Skeletal muscle tissue (tissue), 4 donors: Measurements from ENCODE around the gene GNAT1. TPM values are rescaled to one million over a fixed set of nuclear protein-coding genes. Genes with fewer than 3 reads are reported as not detected.
A peak's percentile ranks its signal among the peaks of the same experiment; 100 is the strongest.
"Not testable (repeated sequence)": the region's sequence is repeated elsewhere in the genome, so short reads cannot be mapped to it uniquely, and the experiment has no call there.

Experiments used
- H3K27ac ChIP-seq: one replicate; pipeline ENCODE4 v1.7.0; 2013; ENCODE audit warnings: mild to moderate bottlenecking, low read depth, low read length, inconsistent platforms
- H3K27me3 ChIP-seq, 3 donors: one replicate each; pipeline ENCODE4 v1.7.0; 2013; ENCODE audit warnings: low read length in 3 of 3; ENCODE audit not compliant: control insufficient read depth in 3 of 3, insufficient read depth in 3 of 3
- H3K36me3 ChIP-seq, 3 donors: one replicate each; pipeline ENCODE4 v1.7.0; 2013; ENCODE audit warnings: low read length in 3 of 3; ENCODE audit not compliant: control insufficient read depth in 3 of 3, insufficient read depth in 3 of 3
- H3K4me1 ChIP-seq, 3 donors: one replicate each; pipeline ENCODE4 v1.7.0; 2013; ENCODE audit warnings: low read length in 3 of 3, mild to moderate bottlenecking in 3 of 3; ENCODE audit not compliant: control insufficient read depth in 3 of 3, insufficient read depth in 3 of 3
- H3K4me3 ChIP-seq, 3 donors: one replicate each; pipeline ENCODE4 v1.7.0; 2013; ENCODE audit warnings: low read length in 3 of 3
- H3K9ac ChIP-seq, 3 donors: one replicate each; pipeline ENCODE4 v1.7.0; 2013; ENCODE audit warnings: low read length in 3 of 3, mild to moderate bottlenecking in 3 of 3, moderate library complexity in 2 of 3, low read depth in 1 of 3
- H3K9me3 ChIP-seq, 3 donors: one replicate each; pipeline ENCODE4 v1.7.0; 2013; ENCODE audit warnings: low read length in 3 of 3; ENCODE audit not compliant: control insufficient read depth in 3 of 3
- total RNA-seq: library from RNA; depleted of rRNA; stranded (reverse); fragments of >200 nt; gene quantifications from one replicate; pipeline ENCODE4 v1.2.3, GENCODE V29; 2014
- donor health status: Osteomylitis.

Gene GNAT1
- total RNA-seq, 1 donor from 2014 or later = not detected

DNA sequence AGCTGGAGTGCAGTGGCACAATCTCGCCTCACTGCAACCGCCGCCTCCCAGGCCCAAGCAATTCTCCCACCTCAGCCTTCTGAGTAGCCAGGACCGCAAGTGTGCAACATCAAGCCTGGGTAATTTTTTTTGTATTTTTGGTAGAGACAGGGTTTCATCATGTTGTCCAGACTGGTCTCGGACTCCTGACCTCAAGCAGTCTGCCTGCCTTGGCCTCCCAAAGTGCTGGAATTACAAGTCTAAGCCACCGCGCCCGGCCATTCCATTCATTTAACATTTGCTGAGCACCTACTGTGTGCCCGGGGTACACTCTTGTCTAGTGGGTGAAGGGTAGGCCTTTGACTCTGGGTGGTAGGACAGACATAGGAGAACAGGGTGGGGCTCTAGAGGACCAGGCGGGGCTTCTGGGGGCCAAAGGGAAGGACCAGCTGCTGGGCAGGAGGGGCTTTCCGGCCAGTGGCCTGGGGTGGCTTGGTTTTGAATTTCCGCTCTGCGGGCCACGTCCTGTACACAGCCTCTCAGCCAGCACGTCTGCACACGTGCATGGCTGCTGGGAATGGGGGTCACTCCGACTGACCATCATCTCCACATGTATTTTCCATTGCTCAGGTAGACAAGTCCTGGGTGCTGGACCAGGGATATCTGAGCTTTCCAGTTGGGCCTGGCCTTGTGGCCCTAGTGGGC is 16.1 kb downstream of the GNAT1 start:
- Histone ChIP-seq H3K4me1 (peaks cover 28 to 76% (median 67%) of the 10 kb centered on the region in 3 donors), H3K36me3 (no peaks in the 10 kb centered on the region), H3K4me3 (peak overlapping the region in 1 of 3 donors; percentile 52), H3K9ac (peak overlapping the region in 1 of 3 donors; percentile 95), H3K9me3 (no peaks in the 10 kb centered on the region), H3K27ac (no peak overlapping the region), H3K27me3 (peaks cover 3 to 16% (median 11%) of the 10 kb centered on the region in 3 donors)

DNA sequence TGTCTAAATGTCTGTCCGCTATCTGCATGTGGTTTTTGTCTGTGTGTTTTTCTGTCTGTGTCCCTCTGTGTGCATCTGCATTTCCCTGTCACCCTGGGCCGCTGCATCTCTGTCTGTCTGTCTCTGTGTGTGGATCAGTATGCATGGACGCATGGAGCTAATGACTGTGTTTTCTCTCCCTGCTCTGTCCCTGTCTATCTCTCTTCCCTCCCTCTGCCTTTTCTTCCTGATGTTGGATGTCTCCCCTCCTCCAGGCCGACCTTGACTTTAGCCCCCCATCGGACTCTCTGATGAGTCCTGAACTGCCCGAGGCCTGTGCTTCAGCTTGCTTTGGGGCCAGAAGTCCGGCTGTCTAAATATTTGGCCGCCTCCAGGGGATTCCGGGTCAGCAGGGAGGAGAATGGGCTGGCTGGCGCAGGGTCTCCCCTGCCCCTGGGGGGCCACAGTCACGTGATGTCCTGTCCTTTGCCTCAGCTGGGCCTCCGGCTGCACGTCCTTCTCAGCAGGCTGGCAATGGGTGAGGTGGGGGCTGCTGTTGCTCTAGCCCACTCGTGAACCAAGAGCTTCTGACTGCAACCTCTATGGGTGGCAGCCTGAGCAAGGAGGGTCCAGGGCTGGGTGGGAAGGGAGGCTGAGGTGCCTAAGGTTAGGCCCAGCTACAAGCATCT is 17.4 kb downstream of the GNAT1 start:
- peak overlapping the region in 1 of 3 donors; percentile 40 for H3K9ac ChIP-seq
- no peak overlapping the region for H3K27ac ChIP-seq
- no peaks in the 10 kb centered on the region for H3K36me3 ChIP-seq
- H3K4me1 ChIP-seq = peaks cover 29 to 83% (median 69%) of the 10 kb centered on the region in 3 donors
- H3K27me3 ChIP-seq = peaks cover 0 to 7% (median 5%) of the 10 kb centered on the region in 3 donors
- H3K4me3 ChIP-seq = no peak overlapping the region
- no peaks in the 10 kb centered on the region for H3K9me3 ChIP-seq

DNA sequence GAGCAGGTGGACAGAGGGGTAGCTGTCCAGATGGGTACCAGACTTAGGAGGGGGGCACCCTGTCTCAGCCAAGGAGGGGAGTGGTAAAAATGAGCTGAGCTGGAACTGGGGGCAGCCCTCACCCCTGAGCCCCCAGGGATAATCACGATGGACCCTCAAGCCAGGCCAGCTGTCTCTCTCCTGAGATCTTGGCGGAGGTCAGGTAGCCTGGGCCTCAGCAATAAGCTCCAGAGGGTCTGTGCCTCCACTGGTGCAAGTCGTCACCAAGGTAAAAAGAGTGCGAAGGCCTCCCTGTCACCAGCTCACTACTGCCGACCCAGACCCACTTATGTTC is 18.7 kb downstream of the GNAT1 start:
- H3K9ac ChIP-seq = peak overlapping the region in 1 of 3 donors; percentile 33
- H3K36me3 ChIP-seq = peaks cover 0 to 5% (median 4%) of the 10 kb centered on the region in 3 donors
- peaks cover 23 to 86% (median 72%) of the 10 kb centered on the region in 3 donors for H3K4me1 ChIP-seq
- H3K27me3 ChIP-seq = no peaks in the 10 kb centered on the region
- H3K9me3 ChIP-seq = no peaks in the 10 kb centered on the region
- no peak overlapping the region for H3K27ac ChIP-seq
- H3K4me3 ChIP-seq = no peak overlapping the region

DNA sequence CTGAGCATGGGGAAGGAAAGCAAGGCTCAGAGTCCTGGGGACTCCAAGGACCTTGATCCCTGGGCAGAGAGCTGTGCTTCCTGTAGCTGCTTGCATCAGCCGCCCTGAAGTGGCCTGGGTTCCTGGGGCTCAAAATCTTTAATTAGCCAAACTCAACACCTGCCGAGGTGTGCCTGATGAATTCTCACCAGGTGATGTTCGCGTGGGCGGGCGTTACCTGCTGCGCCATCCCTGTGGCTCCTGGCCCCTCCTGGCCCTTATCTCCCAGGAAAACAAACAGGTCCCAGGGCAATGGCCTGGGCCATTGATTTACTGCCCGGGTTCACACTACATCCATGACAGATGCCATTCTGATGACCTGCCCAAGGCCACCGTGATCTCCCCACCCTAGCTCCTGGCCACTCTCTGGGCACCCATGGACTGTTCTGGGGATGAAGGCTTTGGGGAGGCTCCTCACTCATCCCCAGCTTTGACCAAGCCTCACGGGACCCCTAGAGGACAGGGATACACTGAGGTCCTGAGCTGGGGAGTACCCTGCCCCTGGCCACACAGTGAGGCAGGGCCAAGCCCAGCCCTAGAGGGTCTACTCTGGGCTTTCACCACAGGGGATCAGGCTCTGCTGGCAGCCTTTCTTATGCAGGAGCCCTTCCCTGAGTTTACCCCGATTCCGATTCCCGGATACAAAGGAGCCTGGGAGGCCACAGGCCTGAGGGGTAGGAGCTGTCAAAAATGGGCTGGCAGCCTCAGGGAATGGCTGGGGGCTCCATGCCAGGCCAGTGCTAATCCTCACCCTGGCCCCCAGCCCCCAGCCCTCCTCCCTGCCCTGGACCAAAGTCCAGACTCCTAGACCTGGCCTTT is 19.3 kb downstream of the GNAT1 start:
- Histone ChIP-seq H3K9ac (peak overlapping the region in 1 of 3 donors; percentile 33), H3K4me1 (peaks cover 23 to 87% (median 66%) of the 10 kb centered on the region in 3 donors)

DNA sequence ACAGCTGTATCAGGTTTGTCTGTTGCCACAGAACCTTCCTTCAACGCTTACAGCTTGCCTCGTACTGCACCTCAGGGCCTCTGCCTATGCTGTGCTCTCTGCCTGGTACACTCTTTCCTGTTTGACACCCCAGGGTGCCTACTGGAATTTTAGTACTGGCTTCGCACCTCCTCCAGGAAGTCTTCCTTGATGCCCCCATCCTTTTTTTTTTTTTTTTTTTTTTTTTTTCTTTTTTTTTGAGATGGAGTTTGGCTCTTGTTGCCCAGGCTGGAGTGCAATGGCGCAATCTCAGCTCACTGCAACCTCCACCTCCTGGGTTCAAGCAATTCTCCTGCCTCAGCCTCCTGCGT is 19.9 kb downstream of the GNAT1 start:
- H3K4me1 ChIP-seq = peaks cover 19 to 82% (median 60%) of the 10 kb centered on the region in 3 donors
- H3K27ac ChIP-seq, H3K4me3 ChIP-seq, H3K27me3 ChIP-seq, H3K36me3 ChIP-seq, H3K9me3 ChIP-seq, H3K9ac ChIP-seq: not testable (repeated sequence)

More for the DNA sequence above, 19.3 kb downstream of the GNAT1 start:
- H3K9me3 ChIP-seq = no peaks in the 10 kb centered on the region
- H3K27ac ChIP-seq = no peak overlapping the region
- no peaks in the 10 kb centered on the region for H3K27me3 ChIP-seq
- no peak overlapping the region for H3K4me3 ChIP-seq
- peaks cover 0 to 6% (median 5%) of the 10 kb centered on the region in 3 donors for H3K36me3 ChIP-seq

DNA sequence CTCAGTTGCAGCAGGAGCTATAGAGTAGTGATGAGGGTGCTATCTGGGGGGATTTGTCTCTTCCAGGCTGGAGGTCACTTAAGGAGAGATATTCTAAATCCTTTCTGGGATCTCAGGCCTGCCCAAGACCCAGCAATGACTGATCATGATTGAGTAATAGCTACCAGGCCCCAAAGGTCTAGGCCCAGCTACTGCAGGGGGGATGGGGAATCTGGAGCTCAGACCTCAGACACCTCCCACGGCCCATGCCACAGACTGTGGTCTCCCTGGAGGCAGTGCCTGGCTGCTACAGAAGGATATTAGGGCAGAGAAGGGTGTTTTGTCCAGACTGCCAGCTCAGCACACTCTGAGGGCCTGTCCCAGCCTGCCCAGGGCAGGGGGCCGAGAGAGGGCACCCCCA is 20.5 kb downstream of the GNAT1 start:
- Histone ChIP-seq H3K27ac (no peak overlapping the region), H3K27me3 (no peaks in the 10 kb centered on the region), H3K4me3 (no peak overlapping the region), H3K36me3 (peaks cover 0 to 8% (median 5%) of the 10 kb centered on the region in 3 donors), H3K9ac (peak overlapping the region in 2 of 3 donors; percentile 33 to 69), H3K9me3 (no peaks in the 10 kb centered on the region), H3K4me1 (peaks cover 13 to 77% (median 54%) of the 10 kb centered on the region in 3 donors)

DNA sequence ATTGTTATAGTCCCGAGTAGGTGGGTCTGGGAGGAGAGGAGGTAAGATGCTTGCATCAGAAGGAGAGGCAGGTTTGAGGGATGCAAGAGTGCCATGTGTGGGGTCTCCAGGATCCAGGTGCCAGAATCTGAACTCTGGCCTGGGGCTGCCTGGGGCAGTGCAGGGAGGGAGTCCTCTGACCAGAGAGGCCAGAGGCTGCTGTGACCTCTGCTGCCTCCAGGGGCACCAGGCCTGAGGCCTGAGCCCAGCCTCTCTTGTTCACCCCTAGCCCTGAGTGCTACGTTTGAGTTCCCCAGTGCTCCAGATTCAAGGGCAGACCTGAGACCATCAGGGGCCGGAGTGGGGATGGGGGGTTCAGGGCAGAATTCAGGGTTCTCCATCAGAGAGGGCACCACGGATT is 21.1 kb downstream of the GNAT1 start:
- no peak overlapping the region for H3K4me3 ChIP-seq
- H3K4me1 ChIP-seq = peaks cover 11 to 71% (median 51%) of the 10 kb centered on the region in 3 donors
- H3K9me3 ChIP-seq = no peaks in the 10 kb centered on the region
- H3K27me3 ChIP-seq = no peaks in the 10 kb centered on the region
- peak overlapping the region in 2 of 3 donors; percentile 33 to 69 for H3K9ac ChIP-seq
- no peak overlapping the region for H3K27ac ChIP-seq
- peaks cover 2 to 14% (median 5%) of the 10 kb centered on the region in 3 donors for H3K36me3 ChIP-seq

DNA sequence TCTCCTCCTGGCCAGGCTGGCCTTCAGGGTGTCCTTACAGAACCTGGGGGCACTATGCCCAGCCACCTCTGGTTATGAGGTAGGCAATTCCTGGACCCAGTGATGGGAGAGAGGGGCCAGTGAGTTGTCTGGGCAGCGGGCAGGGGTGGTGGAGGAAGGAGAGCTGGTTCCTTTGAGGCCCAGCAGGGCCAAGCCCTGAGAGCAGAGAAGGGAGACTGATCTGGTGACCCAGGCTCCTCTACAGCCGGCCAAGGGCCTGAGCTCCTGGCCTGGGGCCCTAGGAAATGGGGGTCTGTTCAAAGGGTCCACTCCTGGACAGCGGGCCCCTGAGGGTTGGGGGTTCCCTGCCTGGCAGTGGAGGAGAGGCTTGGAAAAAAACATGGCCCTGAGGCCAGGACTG is 21.6 kb downstream of the GNAT1 start:
- Histone ChIP-seq H3K36me3 (peaks cover 5 to 19% (median 10%) of the 10 kb centered on the region in 3 donors), H3K9ac (peak overlapping the region in 1 of 3 donors; percentile 69), H3K4me1 (peaks cover 7 to 66% (median 46%) of the 10 kb centered on the region in 3 donors), H3K4me3 (no peak overlapping the region), H3K9me3 (no peaks in the 10 kb centered on the region), H3K27me3 (no peaks in the 10 kb centered on the region), H3K27ac (no peak overlapping the region)

DNA sequence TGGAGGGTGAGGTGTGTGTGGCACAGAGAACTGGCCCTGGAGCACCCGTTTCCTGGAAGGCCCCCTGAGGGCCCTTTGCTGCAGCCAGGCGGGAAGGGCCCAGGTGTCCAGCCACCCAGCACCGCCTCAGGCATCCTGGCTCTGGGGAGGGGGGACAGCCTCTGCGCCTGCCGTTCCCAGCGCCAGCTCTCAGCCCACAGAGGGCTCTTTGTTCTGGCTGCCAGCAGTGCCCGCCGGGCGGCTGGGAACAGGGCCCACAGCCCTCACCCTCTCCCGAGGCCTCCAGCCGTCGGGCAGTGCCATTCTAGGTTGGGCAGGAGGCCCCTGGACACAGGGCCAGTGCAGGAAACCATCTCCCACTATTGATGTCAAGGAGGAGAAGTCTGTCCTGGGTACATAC is 22.0 kb downstream of the GNAT1 start:
- H3K9ac ChIP-seq = peak overlapping the region in 1 of 3 donors; percentile 69
- peaks cover 6 to 67% (median 45%) of the 10 kb centered on the region in 3 donors for H3K4me1 ChIP-seq
- peaks cover 8 to 23% (median 12%) of the 10 kb centered on the region in 3 donors for H3K36me3 ChIP-seq
- no peak overlapping the region for H3K27ac ChIP-seq
- H3K9me3 ChIP-seq = no peaks in the 10 kb centered on the region
- no peak overlapping the region for H3K4me3 ChIP-seq
- no peaks in the 10 kb centered on the region for H3K27me3 ChIP-seq
